ENCODE measurements around the gene NEB. TPM values are rescaled to one million over a fixed set of nuclear protein-coding genes. Genes with fewer than 3 reads are reported as not detected.
"Not testable (repeated sequence)": the region's sequence is repeated elsewhere in the genome, so short reads cannot be mapped to it uniquely, and the experiment has no call there.

The NEB gene
- total and polyA plus RNA-seq, 9 donors, result 0.18 to 1.8 (median 0.26) TPM

- no peaks in the 10 kb centered on the region for H3K9me3 ChIP-seq
- no peaks in the 10 kb centered on the region for H3K27me3 ChIP-seq
- intact Hi-C loops (cut with DNase I), result no loop called here
- no peak for DNase-seq
- no peak overlapping the region for H3K27ac ChIP-seq
- TF ChIP-seq POLR2A (IDR thresholded peaks at IDR 0.05), result no peak
- TF ChIP-seq, protein P1, sequence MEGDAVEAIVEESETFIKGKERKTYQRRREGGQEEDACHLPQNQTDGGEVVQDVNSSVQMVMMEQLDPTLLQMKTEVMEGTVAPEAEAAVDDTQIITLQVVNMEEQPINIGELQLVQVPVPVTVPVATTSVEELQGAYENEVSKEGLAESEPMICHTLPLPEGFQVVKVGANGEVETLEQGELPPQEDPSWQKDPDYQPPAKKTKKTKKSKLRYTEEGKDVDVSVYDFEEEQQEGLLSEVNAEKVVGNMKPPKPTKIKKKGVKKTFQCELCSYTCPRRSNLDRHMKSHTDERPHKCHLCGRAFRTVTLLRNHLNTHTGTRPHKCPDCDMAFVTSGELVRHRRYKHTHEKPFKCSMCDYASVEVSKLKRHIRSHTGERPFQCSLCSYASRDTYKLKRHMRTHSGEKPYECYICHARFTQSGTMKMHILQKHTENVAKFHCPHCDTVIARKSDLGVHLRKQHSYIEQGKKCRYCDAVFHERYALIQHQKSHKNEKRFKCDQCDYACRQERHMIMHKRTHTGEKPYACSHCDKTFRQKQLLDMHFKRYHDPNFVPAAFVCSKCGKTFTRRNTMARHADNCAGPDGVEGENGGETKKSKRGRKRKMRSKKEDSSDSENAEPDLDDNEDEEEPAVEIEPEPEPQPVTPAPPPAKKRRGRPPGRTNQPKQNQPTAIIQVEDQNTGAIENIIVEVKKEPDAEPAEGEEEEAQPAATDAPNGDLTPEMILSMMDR (IDR thresholded peaks at IDR 0.05), result no peak
- TF ChIP-seq EP300 (IDR thresholded peaks at IDR 0.05), result no peak
- H3K4me1 ChIP-seq (ENCODE audit: insufficient read depth), result no peaks in the 10 kb centered on the region
- WGBS, 3 donors, result 87 to 93% (median 92%) methylated on average over 3 of the region's 3 CpGs
- H3K36me3 ChIP-seq, result no peaks in the 10 kb centered on the region
- no peak overlapping the region for H3K4me3 ChIP-seq
Measured at GRCh38 chr2:151758744-151759143, 24.5 kb upstream of the NEB start.

- 3 to 7% (median 3%) methylated on average over 1 of the region's 1 CpG for WGBS, 3 donors
- no peak for DNase-seq
- TF ChIP-seq EP300 (IDR thresholded peaks at IDR 0.05) (no peak), POLR2A (IDR thresholded peaks at IDR 0.05) (no peak)
- TF ChIP-seq, protein P1 (IDR thresholded peaks at IDR 0.05), result no peak
- H3K27me3 ChIP-seq, result no peaks in the 10 kb centered on the region
- H3K27ac ChIP-seq, result no peak overlapping the region
- no peaks in the 10 kb centered on the region for H3K9me3 ChIP-seq
- no peaks in the 10 kb centered on the region for H3K36me3 ChIP-seq
- no peak overlapping the region for H3K4me3 ChIP-seq
- intact Hi-C loops (cut with DNase I), result no loop called here
- H3K4me1 ChIP-seq (ENCODE audit: insufficient read depth), result no peaks in the 10 kb centered on the region
Measured at GRCh38 chr2:151757861-151758260, 23.6 kb upstream of the NEB start.

DNA sequence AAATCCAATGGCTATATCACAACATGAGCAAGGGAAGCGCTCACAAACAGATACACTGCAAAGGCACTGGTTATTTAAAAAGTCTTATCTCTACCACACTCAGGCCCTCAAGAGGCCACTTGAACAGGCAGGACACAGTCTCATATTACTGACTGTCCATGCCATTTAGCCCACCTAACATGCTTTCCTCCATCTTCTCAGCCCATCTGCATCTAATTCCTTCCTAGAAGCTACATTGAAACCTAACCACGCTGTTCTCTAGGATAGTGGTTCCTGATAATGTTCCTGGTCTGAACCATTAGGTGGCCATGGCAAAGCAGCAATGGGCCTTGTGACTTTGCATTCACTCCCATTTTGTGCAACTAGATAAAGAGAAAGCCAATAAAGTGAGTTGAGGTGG, 22.5 kb upstream of the NEB start:
- Histone ChIP-seq H3K4me1 (ENCODE audit: insufficient read depth) (no peaks in the 10 kb centered on the region), H3K9me3 (no peaks in the 10 kb centered on the region), H3K27me3 (no peaks in the 10 kb centered on the region), H3K36me3 (no peaks in the 10 kb centered on the region), H3K27ac (no peak overlapping the region), H3K4me3 (no peak overlapping the region)
- no peak for TF ChIP-seq POLR2A (IDR thresholded peaks at IDR 0.05)
- TF ChIP-seq EP300 (IDR thresholded peaks at IDR 0.05), result no peak
- TF ChIP-seq, protein P1 (IDR thresholded peaks at IDR 0.05), result no peak
- 51 to 97% (median 94%) methylated on average over 2 of the region's 2 CpGs for WGBS, 3 donors
- intact Hi-C loops (cut with DNase I), result no loop called here
- no peak for DNase-seq

GRCh38 chr2:151754253-151754897, 20.1 kb upstream of the NEB start:
- H3K27me3 ChIP-seq, result no peaks in the 10 kb centered on the region
- no peak overlapping the region for H3K4me3 ChIP-seq
- H3K9me3 ChIP-seq, result no peaks in the 10 kb centered on the region
- no peaks in the 10 kb centered on the region for H3K4me1 ChIP-seq (ENCODE audit: insufficient read depth)
- no peak overlapping the region for H3K27ac ChIP-seq
- no peak for TF ChIP-seq EP300 (IDR thresholded peaks at IDR 0.05)
- WGBS, 3 donors, result 78 to 88% (median 84%) methylated on average over 1 of the region's 1 CpG
- no peaks in the 10 kb centered on the region for H3K36me3 ChIP-seq
- intact Hi-C loops (cut with DNase I), result no loop called here
- DNase-seq, result no peak

DNA sequence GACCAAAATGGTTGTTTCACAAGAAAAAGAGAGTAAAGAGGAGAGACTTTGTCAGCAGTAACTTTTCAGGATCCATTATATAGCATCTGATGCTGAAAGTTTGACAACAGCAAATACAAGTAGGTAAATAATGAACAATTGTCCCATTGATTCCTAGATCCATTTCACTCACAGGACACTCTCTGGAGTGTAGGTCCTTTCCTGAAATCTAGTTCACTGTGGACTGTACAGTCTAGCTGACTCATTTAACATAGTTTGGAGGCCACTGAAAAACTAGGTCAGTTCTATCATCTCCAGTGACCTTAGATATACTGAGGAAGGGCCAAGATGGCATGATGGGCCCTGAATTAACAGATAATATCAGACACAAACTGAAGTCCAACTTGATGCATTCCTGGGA, 19.3 kb upstream of the NEB start:
- TF ChIP-seq POLR2A (IDR thresholded peaks at IDR 0.05) (no peak), EP300 (IDR thresholded peaks at IDR 0.05) (no peak)
- TF ChIP-seq, protein P1 (IDR thresholded peaks at IDR 0.05), result no peak
- Histone ChIP-seq H3K27me3 (no peaks in the 10 kb centered on the region), H3K27ac (no peak overlapping the region), H3K4me3 (no peak overlapping the region), H3K36me3 (no peaks in the 10 kb centered on the region), H3K9me3 (no peaks in the 10 kb centered on the region), H3K4me1 (ENCODE audit: insufficient read depth) (no peaks in the 10 kb centered on the region)
- intact Hi-C loops (cut with DNase I), result no loop called here
- DNase-seq, result no peak

DNA sequence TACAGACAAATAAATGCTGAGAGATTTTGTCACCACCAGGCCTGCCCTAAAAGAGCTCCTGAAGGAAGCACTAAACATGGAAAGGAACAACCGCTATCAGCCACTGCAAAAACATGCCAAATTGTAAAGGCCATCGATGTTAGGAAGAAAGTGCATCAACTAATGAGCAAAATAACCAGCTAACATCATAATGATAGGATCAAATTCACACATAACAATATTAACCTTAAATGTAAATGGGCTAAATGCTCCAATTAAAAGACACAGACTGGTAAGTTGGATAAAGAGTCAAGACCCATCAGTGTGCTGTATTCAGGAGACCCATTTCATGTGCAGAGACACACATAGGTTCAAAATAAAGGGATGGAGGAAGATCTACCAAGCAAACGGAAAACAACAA, 11.0 kb upstream of the NEB start:
- H3K4me3 ChIP-seq; H3K27ac ChIP-seq; H3K9me3 ChIP-seq; DNase-seq; H3K36me3 ChIP-seq; intact Hi-C loops (cut with DNase I); H3K4me1 ChIP-seq (ENCODE audit: insufficient read depth); H3K27me3 ChIP-seq: not testable (repeated sequence)
- WGBS, 3 donors, result 95 to 97% (median 96%) methylated on average over 3 of the region's 3 CpGs
